Astrocyte (in vitro differentiated cells and primary cell): ENCODE measurements around the gene ENTR1. TPM values are rescaled to one million over a fixed set of nuclear protein-coding genes. Genes with fewer than 3 reads are reported as not detected.

Experiments used
- DNase-seq: peaks from one replicate; pipeline ENCODE4 v3.0.0-alpha.2; 2010; ENCODE audit warnings: low read depth
- FAIRE-seq: peaks from 2 replicates; lab custom pipeline; 2011; peaks lifted over from hg19 to GRCh38; lab: Jason Lieb, UNC
- H2AFZ ChIP-seq: 2 replicates; pipeline ENCODE4 v1.6.0; 2012; ENCODE audit warnings: low read depth, low read length, inconsistent platforms
- H3K27ac ChIP-seq: 2 replicates; pipeline ENCODE4 v1.5.1; 2011; ENCODE audit warnings: low read depth, low read length, inconsistent platforms
- H3K27me3 ChIP-seq: 2 replicates; pipeline ENCODE4 v1.6.0; 2011; ENCODE audit warnings: low read length, inconsistent platforms; ENCODE audit not compliant: insufficient read depth
- H3K36me3 ChIP-seq: 2 replicates; pipeline ENCODE4 v1.5.1; 2011; ENCODE audit warnings: low read length, inconsistent platforms; ENCODE audit not compliant: insufficient read depth
- H3K4me1 ChIP-seq: 2 replicates; pipeline ENCODE4 v1.5.1; 2011; ENCODE audit warnings: low read length, inconsistent platforms; ENCODE audit not compliant: insufficient read depth
- H3K4me2 ChIP-seq: 2 replicates; pipeline ENCODE4 v1.6.0; 2012; ENCODE audit warnings: low read length, inconsistent platforms
- H3K4me3 ChIP-seq: 2 replicates; pipeline ENCODE4 v1.5.1; 2011; ENCODE audit warnings: low read depth, mild to moderate bottlenecking, low read length, inconsistent platforms; ENCODE audit not compliant: insufficient read depth
- H3K79me2 ChIP-seq: 2 replicates; pipeline ENCODE4 v1.6.0; 2012; ENCODE audit warnings: mild to moderate bottlenecking, low read length, inconsistent platforms; ENCODE audit not compliant: insufficient read depth
- H3K9ac ChIP-seq: 2 replicates; pipeline ENCODE4 v1.6.0; 2012; ENCODE audit warnings: mild to moderate bottlenecking, low read length, inconsistent platforms
- H3K9me3 ChIP-seq: 2 replicates; pipeline ENCODE4 v1.5.1; 2012; ENCODE audit warnings: low read depth, mild to moderate bottlenecking, low read length, inconsistent platforms; ENCODE audit not compliant: insufficient read depth
- H4K20me1 ChIP-seq: 2 replicates; pipeline ENCODE4 v1.6.0; 2012; ENCODE audit warnings: low read length, inconsistent platforms; ENCODE audit not compliant: insufficient read depth
- H3K27ac Mint-ChIP-seq: one replicate; pipeline ENCODE4 v1.8.0; 2021; ENCODE audit warnings: mild to moderate bottlenecking, mixed read lengths; ENCODE audit not compliant: unreplicated experiment
- H3K27me3 Mint-ChIP-seq: one replicate; pipeline ENCODE4 v1.8.0; 2021; ENCODE audit warnings: low read depth, mixed read lengths; ENCODE audit not compliant: unreplicated experiment
- H3K36me3 Mint-ChIP-seq: one replicate; pipeline ENCODE4 v1.8.0; 2021; ENCODE audit warnings: low read depth, mixed read lengths; ENCODE audit not compliant: unreplicated experiment
- H3K4me1 Mint-ChIP-seq: one replicate; pipeline ENCODE4 v1.8.0; 2021; ENCODE audit warnings: low read depth, mixed read lengths; ENCODE audit not compliant: unreplicated experiment
- H3K4me3 Mint-ChIP-seq: one replicate; pipeline ENCODE4 v1.8.0; 2021; ENCODE audit warnings: mild to moderate bottlenecking, moderate library complexity, mixed read lengths; ENCODE audit not compliant: unreplicated experiment
- H3K9me3 Mint-ChIP-seq: one replicate; pipeline ENCODE4 v1.8.0; 2021; ENCODE audit warnings: mild to moderate bottlenecking, mixed read lengths; ENCODE audit not compliant: unreplicated experiment
- CTCF ChIP-seq: IDR thresholded peaks from 2 replicates; pipeline ENCODE4 v1.5.1; 2011; ENCODE audit warnings: low read depth, mild to moderate bottlenecking, inconsistent platforms, low read length, moderate library complexity; ENCODE audit not compliant: insufficient read depth
- EZH2 ChIP-seq: IDR thresholded peaks from 2 replicates; pipeline ENCODE4 v1.6.1; 2012; ENCODE audit warnings: mild to moderate bottlenecking, low read length, inconsistent platforms; ENCODE audit not compliant: insufficient read depth
- total RNA-seq: library from RNA; stranded (reverse); gene quantifications from 2 replicates; pipeline ENCODE4 v1.2.1, GENCODE V29; 2021

The ENTR1 gene
- total RNA-seq, 1 donor from 2014 or later, result 71.7 TPM

GRCh38 chr9:136403915-136404800 lies 6.3 kb downstream of the ENTR1 start:
- Histone ChIP-seq H3K27ac (no peak overlapping the region), H4K20me1 (peaks cover 27% of the 10 kb centered on the region), H3K27me3 (no peaks in the 10 kb centered on the region), H3K4me3 (no peak overlapping the region), H3K9me3 (no peaks in the 10 kb centered on the region), H3K36me3 (peaks cover 2% of the 10 kb centered on the region), H3K4me2 (no peak overlapping the region), H2AFZ (no peak overlapping the region), H3K4me1 (peaks cover 8% of the 10 kb centered on the region), H3K9ac (no peak overlapping the region), H3K79me2 (peaks cover 30% of the 10 kb centered on the region)
- H3K27me3 Mint-ChIP-seq, result no peaks in the 10 kb centered on the region
- TF ChIP-seq CTCF (no peak), EZH2 (no peak)
- peaks cover 6% of the 10 kb centered on the region for H3K36me3 Mint-ChIP-seq
- no peak for FAIRE-seq
- H3K4me3 Mint-ChIP-seq, result no peak overlapping the region
- no peak overlapping the region for H3K27ac Mint-ChIP-seq
- no peaks in the 10 kb centered on the region for H3K9me3 Mint-ChIP-seq
- no peak for DNase-seq
- peaks cover 11% of the 10 kb centered on the region for H3K4me1 Mint-ChIP-seq

GRCh38 chr9:136403538-136403914 lies 6.9 kb downstream of the ENTR1 start:
- peaks cover 27% of the 10 kb centered on the region for H4K20me1 ChIP-seq
- H3K36me3 Mint-ChIP-seq, result peaks cover 9% of the 10 kb centered on the region
- H3K79me2 ChIP-seq, result peaks cover 30% of the 10 kb centered on the region
- no peaks in the 10 kb centered on the region for H3K27me3 ChIP-seq
- H3K9ac ChIP-seq, result no peak overlapping the region
- FAIRE-seq (no peak), DNase-seq (no peak)
- no peak for TF ChIP-seq EZH2
- no peak for TF ChIP-seq CTCF
- H3K4me1 Mint-ChIP-seq, result peaks cover 11% of the 10 kb centered on the region
- no peak overlapping the region for H2AFZ ChIP-seq
- no peaks in the 10 kb centered on the region for H3K27me3 Mint-ChIP-seq
- no peaks in the 10 kb centered on the region for H3K9me3 ChIP-seq
- no peak overlapping the region for H3K27ac Mint-ChIP-seq
- no peak overlapping the region for H3K4me3 ChIP-seq
- H3K27ac ChIP-seq, result no peak overlapping the region
- H3K4me1 ChIP-seq, result peaks cover 14% of the 10 kb centered on the region
- H3K36me3 ChIP-seq, result peaks cover 2% of the 10 kb centered on the region
- H3K4me3 Mint-ChIP-seq, result no peak overlapping the region
- no peak overlapping the region for H3K4me2 ChIP-seq
- H3K9me3 Mint-ChIP-seq, result no peaks in the 10 kb centered on the region

- Histone ChIP-seq H3K4me3 (no peak overlapping the region), H4K20me1 (peaks cover 28% of the 10 kb centered on the region), H3K36me3 (peaks cover 6% of the 10 kb centered on the region), H3K9me3 (no peaks in the 10 kb centered on the region), H2AFZ (no peak overlapping the region), H3K4me2 (no peak overlapping the region), H3K4me1 (peaks cover 15% of the 10 kb centered on the region), H3K27me3 (no peaks in the 10 kb centered on the region), H3K79me2 (peaks cover 31% of the 10 kb centered on the region), H3K27ac (no peak overlapping the region), H3K9ac (no peak overlapping the region)
- no peak for DNase-seq
- H3K4me3 Mint-ChIP-seq, result peak overlapping the region; percentile 40
- no peaks in the 10 kb centered on the region for H3K27me3 Mint-ChIP-seq
- H3K9me3 Mint-ChIP-seq, result no peaks in the 10 kb centered on the region
- no peak for FAIRE-seq
- H3K27ac Mint-ChIP-seq, result no peak overlapping the region
- H3K36me3 Mint-ChIP-seq, result peaks cover 11% of the 10 kb centered on the region
- TF ChIP-seq CTCF (no peak), EZH2 (no peak)
- peaks cover 9% of the 10 kb centered on the region for H3K4me1 Mint-ChIP-seq
These were observed 8.3 kb downstream of the ENTR1 start for GRCh38 chr9:136402067-136402466.
